ENCODE measurements around the gene RPRD1A. TPM values are rescaled to one million over a fixed set of nuclear protein-coding genes. Genes with fewer than 3 reads are reported as not detected.
A peak's percentile ranks its signal among the peaks of the same experiment; 100 is the strongest.

RPRD1A gene
- total and polyA plus RNA-seq, 9 of the 15 experiments (the other 6 are each of a cell fraction or from before 2014, with no cell fraction given) = 30.2 to 142 (median 66.0) TPM

- H3K36me3 ChIP-seq (ENCODE audit: control insufficient read depth, insufficient read depth, low read length) = no peaks in the 10 kb centered on the region
- H3K27me3 ChIP-seq (ENCODE audit: control insufficient read depth in 2 of 2, insufficient read depth in 2 of 2, low read length in 2 of 2) = no peaks in the 10 kb centered on the region
- no peak for DNase-seq (ENCODE audit: extremely low read depth in 1 of 4, low spot score in 3 of 4)
- no peak for ATAC-seq
- H3K4me1 ChIP-seq (replicated peaks in 1 of 2; ENCODE audit: control insufficient read depth in 2 of 2, insufficient read depth in 2 of 2, low read length in 2 of 2) = no peaks in the 10 kb centered on the region
- no peaks in the 10 kb centered on the region for H4K20me1 ChIP-seq (replicated peaks; ENCODE audit: control insufficient read depth, insufficient read depth, low read length)
- no peaks in the 10 kb centered on the region for H3K9me3 ChIP-seq (replicated peaks; ENCODE audit: control insufficient read depth, insufficient read depth, low read depth, low read length)
- intact Hi-C loops (cut with micrococcal nuclease) = loop anchor here (1.0 to 5.0 kb wide), 3 partner anchors 79 to 555 kb away; no protein-coding TSS in a partner anchor
- H2AFZ ChIP-seq (ENCODE audit: low read depth, low read length) = no peak overlapping the region
- H3K79me2 ChIP-seq (ENCODE audit: control insufficient read depth, insufficient read depth, low read length) = no peaks in the 10 kb centered on the region
- no peak overlapping the region; a peak in 1 of 4 replicates for H3K9ac ChIP-seq (ENCODE audit: insufficient read depth in 1 of 2, low read depth in 2 of 2, low read length in 2 of 2)
- no peaks in the 10 kb centered on the region for H3K9me1 ChIP-seq (ENCODE audit: control insufficient read depth, insufficient read depth, low read length)
- WGBS (ENCODE audit: insufficient coverage, low coverage, missing lambda C conversion rate) = 72% methylated on average over 2 of the region's 2 CpGs
- H3K4me3 ChIP-seq = no peak overlapping the region
- ChIA-PET POLR2A (interaction anchor here (0.6 to 1.1 kb wide), 3 partner anchors 11 to 69 kb away, joined by 3 to 4 read pairs (median 3); no protein-coding TSS in a partner anchor), CTCF (ENCODE audit: low intra/inter-chr PET ratio) (interaction anchor here (0.6 to 3.8 kb wide), 3 partner anchors 265 to 392 kb away, joined by 3 to 36 read pairs (median 10); no protein-coding TSS in a partner anchor)
- no peak for FAIRE-seq
- no peak overlapping the region for H3K27ac ChIP-seq (ENCODE audit: extremely low read depth, low read depth, low read length)
- in situ Hi-C loops (cut with MboI) = no loop called here
- no TSS peak for BruUV-seq (replicated peaks)
- H3K4me2 ChIP-seq (ENCODE audit: insufficient read depth, low read length) = no peak overlapping the region
- TF ChIP-seq POLR2G (IDR thresholded peaks at IDR 0.05; ENCODE audit: low read depth, low read length) (0 out of 2 replicates have a peak, but pooled peaks have one; percentile 12), ZNF444 (CRISPR knock-in tag; IDR thresholded peaks at IDR 0.05) (no peak), TAF9B (IDR thresholded peaks at IDR 0.05; ENCODE audit: partially characterized antibody) (no peak), ZC3H4 (CRISPR knock-in tag; IDR thresholded peaks at IDR 0.05; ENCODE audit: borderline replicate concordance) (no peak), MEIS2 (IDR thresholded peaks at IDR 0.05; ENCODE audit: partially characterized antibody) (no peak), ETV6 (IDR thresholded peaks at IDR 0.05; ENCODE audit: borderline replicate concordance in 1 of 2, low read depth in 2 of 2, low read length in 1 of 2) (no peak), ETV6 (CRISPR knock-in tag; IDR thresholded peaks at IDR 0.05; ENCODE audit: borderline replicate concordance) (no peak), U2AF1 (optimal IDR thresholded peaks at IDR 0.05; ENCODE audit: low read depth, low read length) (no peak), BACH1 (tag; IDR thresholded peaks at IDR 0.05) (no peak), SUPT5H (IDR thresholded peaks at IDR 0.05) (peak; percentile 30; the same call in 1 of the 2 replicates), MYNN (IDR thresholded peaks at IDR 0.05) (0 out of 2 replicates have a peak, but pooled peaks have one; percentile 2), MYNN (CRISPR knock-in tag; IDR thresholded peaks at IDR 0.05) (no peak), ZNF124 (CRISPR knock-in tag; IDR thresholded peaks at IDR 0.05) (no peak), POLR2A (conservative IDR thresholded peaks at IDR 0.05) (peak; percentile 46; the same call in 1 of the 2 replicates), XRCC5 (IDR thresholded peaks at IDR 0.05; ENCODE audit: low read depth, low read length) (no peak), PHTF2 (CRISPR knock-in tag; IDR thresholded peaks at IDR 0.05) (no peak), ZNF431 (CRISPR knock-in tag; IDR thresholded peaks at IDR 0.05) (no peak)
- TF ChIP-seq, protein P1, sequence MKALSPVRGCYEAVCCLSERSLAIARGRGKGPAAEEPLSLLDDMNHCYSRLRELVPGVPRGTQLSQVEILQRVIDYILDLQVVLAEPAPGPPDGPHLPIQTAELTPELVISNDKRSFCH (CRISPR knock-in tag; IDR thresholded peaks at IDR 0.05) = no peak
- TF ChIP-seq, protein P1 (tag; IDR thresholded peaks at IDR 0.05) = no peak
Measured at GRCh38 chr18:36017232-36017631, 50.1 kb downstream of the RPRD1A start.
